ENCODE data around the gene FCHSD1.

FCHSD1 gene

DNA sequence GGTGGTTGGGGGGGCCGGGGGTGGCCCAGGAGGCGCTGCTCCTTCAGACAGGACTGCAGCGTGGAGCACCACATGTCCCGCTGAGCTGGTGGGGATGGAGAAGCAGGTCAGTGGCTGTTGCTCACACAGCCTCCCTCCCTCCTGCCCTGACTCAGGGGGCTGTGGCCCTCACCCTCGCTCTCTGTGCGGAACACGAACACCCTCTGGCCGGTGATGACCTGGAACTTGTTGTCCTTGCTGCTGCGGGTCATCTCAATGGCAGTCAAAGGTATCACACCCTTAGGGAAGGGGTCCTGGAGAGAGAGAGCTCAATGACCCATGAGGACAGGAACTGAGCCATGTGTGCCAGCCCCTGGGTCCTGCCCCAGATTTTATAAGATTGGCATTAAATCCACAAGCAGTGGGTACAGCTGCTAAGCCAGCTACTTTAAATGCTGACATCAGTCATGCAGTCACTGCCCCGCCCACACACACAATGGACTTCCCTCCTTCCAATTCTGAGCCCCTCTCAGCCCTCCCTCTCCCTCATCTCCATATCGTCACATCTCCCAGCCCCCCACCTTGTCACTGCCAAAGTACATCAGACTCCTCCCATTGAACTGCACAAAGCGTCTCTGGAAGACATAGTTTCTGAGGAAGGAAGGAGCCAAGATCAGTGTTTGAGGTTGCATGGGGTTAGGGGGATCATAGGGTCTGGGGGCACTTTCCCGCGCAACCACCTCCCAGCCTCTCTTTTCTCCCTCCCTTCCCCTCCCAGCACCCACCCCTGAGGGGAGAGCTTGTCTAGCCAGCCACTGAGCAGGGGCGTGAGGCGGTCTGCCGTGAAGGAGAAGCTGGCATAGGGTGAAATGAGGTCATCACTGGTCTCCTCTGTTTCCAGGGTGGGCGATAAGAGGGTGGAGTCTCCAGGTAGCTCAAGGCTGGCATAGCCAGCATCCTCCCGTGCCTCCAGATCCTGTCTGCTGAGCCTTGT, 21.9 kb upstream of the FCHSD1 start:
- DNase-seq = no peak

DNA sequence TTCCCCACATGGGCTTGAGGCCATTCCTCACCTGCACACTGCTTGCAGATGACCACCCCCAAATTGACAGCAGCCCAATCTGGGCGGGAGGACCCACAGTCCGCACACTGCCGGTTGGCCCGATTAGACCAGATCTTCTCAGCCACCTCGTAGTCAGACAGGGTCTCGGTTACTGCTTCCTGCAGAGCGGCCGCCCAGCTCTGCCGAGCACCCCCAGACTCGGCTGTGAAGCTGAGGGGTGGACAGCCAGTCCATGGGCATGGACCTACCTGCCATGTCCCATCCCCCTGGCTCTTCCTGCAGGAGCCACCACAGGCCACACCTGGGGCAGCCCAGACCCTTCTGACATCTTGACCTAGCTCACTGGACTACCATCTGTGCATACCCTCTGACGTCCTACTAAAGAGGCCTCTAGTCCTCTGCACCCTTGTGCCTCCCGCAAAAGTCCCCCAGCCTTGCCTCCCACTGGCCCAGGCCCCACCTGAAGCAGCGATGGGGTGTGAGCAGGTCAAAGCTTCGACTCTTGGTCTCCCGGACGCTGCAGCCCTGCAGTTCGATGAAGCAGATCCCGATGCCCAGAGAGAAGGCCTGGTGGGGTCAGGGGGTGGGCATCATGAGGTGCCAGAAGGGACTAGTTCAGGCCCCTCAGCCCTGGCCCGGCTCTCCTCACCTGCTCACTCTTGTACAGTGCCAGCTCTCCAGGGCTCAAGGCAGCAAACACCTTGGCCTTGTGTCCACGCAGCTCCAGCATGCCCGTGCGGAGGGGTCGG, 21.0 kb upstream of the FCHSD1 start:
- no peak for DNase-seq

GRCh38 chr5:141669520-141669919, 18.3 kb upstream of the FCHSD1 start:
- DNase-seq = no peak

- no peak for DNase-seq
Measured at GRCh38 chr5:141668601-141669265, 17.5 kb upstream of the FCHSD1 start.

DNA sequence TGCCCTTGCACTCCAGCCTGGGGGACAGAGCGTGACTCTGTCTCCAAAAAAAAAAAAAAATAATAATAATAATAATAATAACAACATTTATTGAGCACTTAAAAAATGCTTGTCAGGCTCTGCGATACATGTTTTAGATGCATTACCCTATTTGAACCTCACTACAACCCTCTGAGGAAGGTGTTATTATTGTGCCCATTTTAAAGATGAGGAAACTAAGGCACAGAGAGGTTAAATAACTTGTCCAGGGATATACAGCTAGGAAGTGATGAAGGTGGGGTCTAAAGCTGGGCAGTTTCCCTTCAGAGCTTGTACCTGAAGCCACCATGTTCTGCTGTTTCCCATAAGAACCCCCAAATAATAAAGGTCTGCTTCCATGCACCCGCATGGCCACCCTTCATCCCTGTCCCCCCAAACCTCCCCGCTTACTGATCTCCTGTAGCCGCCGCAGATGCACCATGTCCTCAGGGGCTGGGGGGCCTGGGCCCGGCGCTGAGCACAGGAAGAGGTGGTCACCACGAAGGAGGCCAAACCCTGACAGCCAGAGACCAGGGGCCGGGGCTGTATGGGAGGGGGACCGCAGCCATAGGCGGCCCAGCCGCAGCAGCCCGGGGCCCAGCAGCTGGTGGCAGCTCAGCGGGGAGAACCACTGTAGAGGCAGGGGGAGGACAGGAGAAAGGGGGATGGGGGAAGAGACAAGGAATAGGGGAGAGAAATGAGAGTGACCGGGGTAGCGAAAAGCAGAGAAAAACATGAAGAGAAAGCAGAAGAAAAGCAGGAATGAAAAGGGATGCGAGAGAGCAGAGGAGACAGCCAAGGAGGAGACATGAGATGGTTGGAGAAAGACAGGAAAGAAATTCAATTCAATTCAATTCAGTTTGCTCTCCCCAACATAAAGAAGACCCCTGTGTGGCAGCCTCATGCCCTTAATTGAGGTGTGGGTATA, 15.1 kb upstream of the FCHSD1 start:
- DNase-seq = no peak

DNA sequence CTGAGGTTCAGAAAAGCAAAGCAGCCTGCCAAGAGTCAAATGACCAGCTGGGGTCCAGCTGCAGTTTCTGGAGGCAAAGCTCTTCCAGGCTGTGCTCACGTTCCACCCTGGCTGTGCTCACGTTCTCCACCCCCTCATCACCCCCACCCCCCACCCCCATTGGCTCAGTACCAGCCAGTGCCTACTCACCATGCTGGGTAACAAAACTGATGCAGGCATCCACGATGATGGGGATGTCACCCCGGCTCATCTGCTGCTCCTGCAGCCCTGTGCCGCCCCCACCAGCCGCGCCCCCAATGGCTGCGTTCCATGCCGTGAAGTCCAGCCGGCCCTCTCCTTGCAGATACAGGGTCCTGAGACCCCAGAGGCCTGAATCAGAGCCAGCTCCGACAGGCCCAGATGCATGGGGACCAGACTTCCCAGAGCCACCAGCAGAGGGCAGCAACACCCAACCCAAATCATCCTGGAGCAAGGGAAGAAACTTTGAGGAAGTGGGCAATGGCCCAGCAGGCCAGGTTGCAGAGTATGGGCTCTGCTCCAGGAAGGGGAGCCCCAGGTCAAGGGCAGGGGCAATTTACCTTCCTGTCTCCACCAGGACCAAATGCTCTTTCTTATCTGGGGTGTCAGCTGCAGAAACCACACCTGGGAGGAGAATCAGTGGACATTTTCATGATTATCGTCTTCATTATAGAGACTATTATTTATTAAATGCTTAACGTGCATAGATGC, 13.7 kb upstream of the FCHSD1 start:
- DNase-seq = no peak

GRCh38 chr5:141663506-141663905, 12.3 kb upstream of the FCHSD1 start:
- no peak for DNase-seq

GRCh38 chr5:141662028-141662427, 10.8 kb upstream of the FCHSD1 start:
- no peak for DNase-seq

DNA sequence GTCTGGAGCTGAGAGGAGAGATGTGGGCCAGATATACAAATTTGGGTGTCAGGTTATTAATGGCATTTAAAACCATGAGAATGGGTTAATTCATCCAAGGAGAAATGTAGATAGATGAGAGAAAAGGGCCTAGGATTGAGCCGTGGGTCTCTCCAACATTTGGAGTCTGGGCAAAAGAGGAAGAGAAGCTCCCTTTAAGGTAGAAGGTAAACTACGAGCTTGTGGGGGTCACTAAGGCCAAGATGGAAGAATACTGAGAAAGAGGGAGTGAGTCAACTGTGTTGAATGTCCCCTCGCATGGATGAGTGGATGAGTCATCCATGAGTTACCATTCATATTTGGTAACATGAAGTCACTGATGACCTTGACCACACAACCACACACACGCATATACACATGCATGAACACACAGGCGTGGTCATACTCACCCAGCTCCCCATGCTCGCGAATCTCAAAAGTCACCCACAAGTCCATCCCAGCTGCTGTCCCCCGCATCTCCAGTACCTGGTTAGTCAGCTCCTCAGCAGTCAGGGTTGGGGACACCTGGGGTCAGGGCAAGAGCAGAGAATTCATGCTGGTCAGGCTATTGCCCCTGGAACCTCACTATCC, 6.8 kb upstream of the FCHSD1 start:
- no peak for DNase-seq

DNA sequence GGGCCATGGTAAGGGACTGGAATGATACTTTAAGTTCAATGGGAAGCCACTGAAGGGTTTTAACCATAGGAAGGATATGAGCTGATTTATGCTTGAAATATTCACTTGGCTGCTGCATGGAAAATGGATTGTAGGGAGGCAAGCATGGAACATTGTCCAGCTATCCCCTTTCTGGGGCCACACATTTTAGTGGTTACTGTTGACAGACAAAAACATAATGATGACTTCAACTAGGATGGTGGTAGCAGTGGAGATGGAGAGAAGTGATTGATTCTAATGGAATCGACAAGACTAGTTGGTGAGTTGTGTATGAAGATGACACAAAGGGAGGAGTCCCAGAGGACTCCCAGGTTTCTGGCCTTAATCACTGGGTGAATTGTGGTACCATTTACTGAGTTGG, 6.2 kb upstream of the FCHSD1 start:
- no peak for DNase-seq

DNA sequence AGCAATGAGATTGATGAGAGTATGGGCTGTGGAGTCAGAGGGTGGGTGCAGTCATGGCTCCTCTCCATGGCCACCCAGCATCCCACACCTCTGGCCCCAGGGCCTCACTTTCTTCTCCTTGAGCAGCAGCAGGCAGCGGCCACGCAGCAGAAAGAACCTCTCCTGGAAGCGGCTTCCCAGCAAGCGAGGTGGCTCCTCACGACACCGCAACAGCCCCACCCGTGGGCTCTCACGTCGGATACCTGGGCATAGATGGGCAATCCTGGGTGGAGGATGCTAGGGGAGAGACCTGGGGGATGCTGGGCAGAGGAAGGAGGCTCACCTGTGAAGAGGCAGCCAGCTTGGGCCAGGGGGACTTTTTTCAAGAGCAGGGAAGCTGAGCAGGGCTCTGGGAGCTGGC, 5.2 kb upstream of the FCHSD1 start:
- no peak for DNase-seq

DNA sequence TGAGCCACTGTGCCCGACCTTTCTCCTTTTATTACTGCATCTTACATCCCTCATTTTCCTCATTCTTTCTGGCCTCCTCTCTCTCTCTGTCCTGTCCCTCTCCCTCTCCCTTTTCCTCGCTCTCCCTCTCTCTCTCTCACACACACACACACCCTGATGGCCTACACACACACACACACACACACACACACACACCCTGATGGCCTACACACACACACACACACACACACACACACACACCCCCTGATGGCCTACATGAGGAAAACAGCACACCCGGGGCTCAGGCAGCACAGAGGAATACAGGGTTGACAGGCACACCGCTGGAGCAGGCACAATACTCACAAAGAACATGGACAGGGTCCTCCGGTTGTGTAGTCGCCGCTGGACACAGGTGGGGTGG, 3.8 kb upstream of the FCHSD1 start:
- DNase-seq = no peak

- DNase-seq = no peak
Measured at GRCh38 chr5:141654298-141654697, 3.1 kb upstream of the FCHSD1 start.

- no peak for DNase-seq
Measured at GRCh38 chr5:141651728-141652105, 499 bp upstream of the FCHSD1 start.

DNA sequence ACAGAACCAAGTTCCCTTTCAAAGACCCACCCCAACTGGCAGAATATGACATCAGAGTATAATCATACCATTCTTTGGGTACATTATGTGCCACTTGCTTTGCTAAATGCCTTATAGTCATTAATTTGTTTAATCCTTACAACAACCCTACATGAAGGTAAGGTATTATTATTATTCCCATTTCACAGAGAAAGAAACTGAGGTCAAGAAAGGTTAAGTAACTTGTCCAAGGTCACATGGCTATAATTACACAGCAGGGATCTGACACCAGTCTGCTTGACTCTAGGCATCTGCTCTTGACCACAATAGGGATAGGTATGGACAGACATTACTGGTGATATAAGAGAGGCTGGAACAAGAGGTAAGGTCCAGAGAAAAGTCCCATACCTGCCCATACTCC, 1.2 kb downstream of the FCHSD1 start:
- no peak for DNase-seq

DNA sequence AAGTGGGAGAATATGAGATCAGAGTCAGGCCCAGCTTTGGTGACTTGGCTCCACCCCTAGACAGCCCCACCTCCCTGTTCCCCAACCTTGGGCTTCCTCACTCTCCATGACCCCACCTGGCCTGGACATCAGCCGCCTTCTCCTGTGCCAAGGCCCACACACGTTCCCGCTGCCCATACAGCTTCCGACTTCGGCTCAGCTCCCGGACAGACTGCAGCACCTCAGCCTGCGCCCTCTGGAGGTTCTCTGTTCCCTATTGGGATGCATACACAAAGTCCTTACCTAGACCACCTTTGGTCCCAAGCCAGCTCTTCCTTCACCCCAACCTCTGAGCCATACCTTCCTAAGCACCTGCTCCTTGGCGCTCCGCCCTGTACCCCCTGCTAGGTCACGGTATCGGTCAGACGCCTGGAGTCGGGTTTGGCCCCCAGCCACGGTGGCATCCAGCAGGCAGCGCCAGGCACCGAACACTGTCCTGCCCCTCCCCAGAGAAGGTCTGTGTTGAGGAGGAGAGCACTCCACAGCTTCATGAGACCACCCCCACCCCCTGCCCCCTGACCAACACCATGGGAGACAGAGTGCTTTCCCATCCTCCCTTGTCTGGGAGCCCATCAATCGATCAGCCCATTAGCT, 2.0 kb downstream of the FCHSD1 start:
- no peak for DNase-seq

DNA sequence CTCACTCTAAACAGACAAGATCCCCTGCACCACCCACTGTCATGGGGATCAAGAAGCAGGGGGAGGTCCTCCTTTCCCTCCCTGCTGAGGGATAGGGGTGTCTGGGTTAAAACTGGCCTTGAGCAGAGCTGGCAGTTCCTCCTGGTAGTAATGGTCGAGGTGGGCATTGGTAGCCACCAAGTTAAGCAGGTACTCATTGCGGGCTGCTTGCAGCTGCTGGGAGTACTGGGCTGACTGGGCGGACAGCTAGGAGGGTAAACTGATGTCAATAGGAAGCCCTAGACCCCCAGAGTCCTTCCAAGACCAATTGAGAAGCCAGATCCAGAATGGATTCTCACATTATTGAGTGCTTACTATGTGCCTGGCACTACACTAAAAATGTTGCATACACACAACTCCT, 3.4 kb downstream of the FCHSD1 start:
- no peak for DNase-seq

DNA sequence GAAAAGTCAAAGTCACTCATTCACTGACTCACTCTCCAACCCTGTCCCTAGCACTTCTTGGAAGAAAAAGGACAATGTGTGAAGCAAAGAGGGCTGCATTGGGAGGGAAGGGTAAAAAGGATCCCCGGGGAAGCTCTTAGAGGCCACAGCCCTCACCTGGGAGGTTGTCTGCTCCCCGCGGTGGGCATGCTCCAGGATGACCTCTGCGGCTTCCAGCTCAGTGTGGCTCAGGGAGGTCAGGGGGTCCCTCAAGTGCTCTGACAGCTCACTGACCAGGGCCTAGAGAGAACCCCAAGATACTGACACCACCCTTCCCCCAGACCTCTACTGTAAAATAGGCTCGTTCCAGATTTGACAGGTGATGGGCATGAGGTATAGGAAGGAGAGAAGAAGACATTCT, 4.0 kb downstream of the FCHSD1 start:
- DNase-seq = no peak

DNA sequence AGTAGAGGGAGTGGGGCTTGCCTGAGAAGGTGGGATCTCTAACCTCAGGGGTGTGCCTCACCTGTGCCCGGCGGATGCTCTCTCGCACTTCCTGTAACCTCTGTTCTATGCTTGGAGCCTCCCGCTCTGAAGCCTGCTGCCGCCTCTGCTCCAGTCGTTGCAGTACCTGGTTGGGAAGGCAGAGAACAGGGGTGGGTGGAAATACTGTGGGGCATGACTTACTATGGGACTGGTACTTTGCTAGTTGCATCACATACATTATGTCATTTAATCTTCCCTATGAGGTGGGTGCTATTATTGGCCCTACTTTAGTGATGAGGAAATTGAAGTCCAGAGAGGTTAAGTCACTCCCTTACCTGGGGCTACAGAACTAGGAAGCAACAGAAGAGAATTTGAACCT, 5.2 kb downstream of the FCHSD1 start:
- DNase-seq = no peak

DNA sequence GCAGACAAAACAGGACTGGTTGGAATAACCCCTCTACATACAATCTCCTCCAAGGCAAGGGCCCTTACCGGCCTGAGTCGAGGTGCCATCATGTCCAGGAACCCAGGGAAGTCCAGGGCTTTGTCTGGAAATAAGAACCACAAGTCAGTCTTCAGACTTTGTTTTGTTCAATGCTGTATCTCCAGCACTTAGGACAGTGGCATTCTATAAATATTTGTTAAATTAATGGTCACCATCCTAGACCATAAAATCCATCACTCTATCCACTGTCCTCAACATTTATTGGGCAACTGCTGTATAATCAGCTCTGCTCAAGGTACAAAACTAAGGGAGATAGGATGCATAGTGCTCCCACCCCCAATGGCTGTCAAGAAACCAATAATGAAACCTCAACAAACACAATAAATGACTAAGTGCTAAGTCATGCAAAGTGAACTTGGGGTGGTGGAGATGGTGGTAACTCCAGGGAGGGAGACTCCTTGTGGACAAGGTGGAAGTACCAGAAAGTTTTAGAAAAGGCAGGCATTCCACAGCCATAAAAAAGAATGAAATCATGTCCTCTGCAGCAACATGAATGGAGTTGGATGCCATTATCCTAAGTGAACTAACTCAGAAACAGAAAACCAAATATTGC, 9.5 kb downstream of the FCHSD1 start:
- no peak for DNase-seq

Data from NCI-H2081 treated with DMSO at 0.1 percent for 48 hours (cell line).